Uterus (tissue), 4 donors: ENCODE data around the gene CSTB. TPM values are rescaled to one million over a fixed set of nuclear protein-coding genes. Genes with fewer than 3 reads are reported as not detected.

Source experiments
- DNase-seq, 2 donors: peaks; one replicate each; pipeline ENCODE4 v3.0.0-alpha.2; 2019 to 2020
- H3K27ac ChIP-seq, 2 donors: fragments of 200-600 bp; sonication (generic); 1 replicate in 1 of 2; 2 replicates in 1 of 2; pipeline ENCODE4 v1.5.1; 2016 to 2018
- H3K27me3 ChIP-seq, 2 donors: fragments of 200-600 bp; sonication (generic); one replicate each; pipeline ENCODE4 v1.5.1; 2018 to 2019; ENCODE audit warnings: control low read depth in 1 of 2
- H3K36me3 ChIP-seq, 2 donors: fragments of 200-600 bp; sonication (generic); one replicate each; pipeline ENCODE4 v1.5.1; 2019; ENCODE audit warnings: control low read depth in 1 of 2
- H3K4me1 ChIP-seq, 2 donors: fragments of 200-600 bp; sonication (generic); one replicate each; pipeline ENCODE4 v1.5.1; 2018 to 2019; ENCODE audit warnings: control low read depth in 1 of 2
- H3K4me3 ChIP-seq, 2 donors: fragments of 200-600 bp; sonication (generic); 1 replicate in 1 of 2; 2 replicates in 1 of 2; pipeline ENCODE4 v1.5.1; 2018 to 2019; ENCODE audit warnings: mild to moderate bottlenecking in 1 of 2
- H3K9me3 ChIP-seq, 2 donors: fragments of 200-600 bp; sonication (generic); one replicate each; pipeline ENCODE4 v1.5.1; 2019; ENCODE audit warnings: control low read depth in 1 of 2
- POLR2A ChIP-seq, 2 donors: fragments of 450-650 bp; IDR thresholded peaks; one replicate each; pipeline ENCODE4 v1.6.1; 2016; ENCODE audit warnings: antibody characterized with exemption in 2 of 2, mild to moderate bottlenecking in 1 of 2, moderate library complexity in 1 of 2
- intact Hi-C: fragments of 100-400 bp; cut with DNase I; formaldehyde crosslinking; loops from one replicate; pipeline ENCODE4 v1.15.1; 2023; ENCODE audit warnings: low total_unique reads
- total RNA-seq, 4 donors: library from RNA; depleted of rRNA in 3 of 4; stranded (reverse); fragments of >200 nt in 3 of 4; gene quantifications; one replicate each; pipeline versions ENCODE4 v1.1.0 to v1.2.4, GENCODE V29; 2014 to 2023
- TF ChIP-seq, protein P1 (sequence below), 4 experiments: fragments of 200-600 bp in 2 of 4; fragments of 450-650 bp in 2 of 4; sonication (generic) in 2 of 4; IDR thresholded peaks; one replicate each; pipeline ENCODE4 v1.5.1; 2016 to 2019; ENCODE audit warnings: antibody characterized with exemption in 4 of 4, mild to moderate bottlenecking in 2 of 4, moderate library complexity in 1 of 4
- donor health status: DM: yes; HTN: yes; CAD: no.

Gene CSTB
- total RNA-seq, 4 donors from 2014 or later, result 2.0 to 31.2 (median 5.6) TPM

DNA sequence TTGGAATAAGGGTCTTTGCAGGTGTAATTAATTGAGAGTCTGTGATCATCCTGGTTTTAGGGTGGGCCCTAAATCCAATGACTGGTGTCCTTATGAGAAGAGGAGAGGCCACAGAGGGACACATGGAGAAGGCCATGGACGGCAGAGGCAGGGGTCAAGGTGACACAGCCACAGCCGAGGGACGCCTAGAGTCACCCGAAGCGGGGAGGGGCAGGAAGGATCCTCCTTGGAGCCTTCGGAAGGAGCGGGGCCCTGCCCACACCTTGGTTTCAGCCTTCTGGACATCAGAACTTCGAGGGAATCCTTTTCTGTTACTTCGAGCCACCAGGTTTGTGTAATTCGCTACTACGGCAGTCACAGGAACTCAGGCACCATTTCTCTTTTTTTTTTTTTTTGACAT, 44.4 kb upstream of the CSTB start:
- DNase-seq, result no peak
- no peaks in the 10 kb centered on the region for H3K4me1 ChIP-seq
- no peak for TF ChIP-seq POLR2A (IDR thresholded peaks at IDR 0.05)
- TF ChIP-seq, protein P1, sequence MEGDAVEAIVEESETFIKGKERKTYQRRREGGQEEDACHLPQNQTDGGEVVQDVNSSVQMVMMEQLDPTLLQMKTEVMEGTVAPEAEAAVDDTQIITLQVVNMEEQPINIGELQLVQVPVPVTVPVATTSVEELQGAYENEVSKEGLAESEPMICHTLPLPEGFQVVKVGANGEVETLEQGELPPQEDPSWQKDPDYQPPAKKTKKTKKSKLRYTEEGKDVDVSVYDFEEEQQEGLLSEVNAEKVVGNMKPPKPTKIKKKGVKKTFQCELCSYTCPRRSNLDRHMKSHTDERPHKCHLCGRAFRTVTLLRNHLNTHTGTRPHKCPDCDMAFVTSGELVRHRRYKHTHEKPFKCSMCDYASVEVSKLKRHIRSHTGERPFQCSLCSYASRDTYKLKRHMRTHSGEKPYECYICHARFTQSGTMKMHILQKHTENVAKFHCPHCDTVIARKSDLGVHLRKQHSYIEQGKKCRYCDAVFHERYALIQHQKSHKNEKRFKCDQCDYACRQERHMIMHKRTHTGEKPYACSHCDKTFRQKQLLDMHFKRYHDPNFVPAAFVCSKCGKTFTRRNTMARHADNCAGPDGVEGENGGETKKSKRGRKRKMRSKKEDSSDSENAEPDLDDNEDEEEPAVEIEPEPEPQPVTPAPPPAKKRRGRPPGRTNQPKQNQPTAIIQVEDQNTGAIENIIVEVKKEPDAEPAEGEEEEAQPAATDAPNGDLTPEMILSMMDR (IDR thresholded peaks at IDR 0.05), result no peak
- H3K36me3 ChIP-seq, result no peaks in the 10 kb centered on the region
- peaks cover 0 to 6% of the 10 kb centered on the region in 2 donors for H3K9me3 ChIP-seq
- H3K27ac ChIP-seq, result no peak overlapping the region
- H3K4me3 ChIP-seq, result no peak overlapping the region
- H3K27me3 ChIP-seq, result no peaks in the 10 kb centered on the region
- intact Hi-C loops, result no loop called here

DNA sequence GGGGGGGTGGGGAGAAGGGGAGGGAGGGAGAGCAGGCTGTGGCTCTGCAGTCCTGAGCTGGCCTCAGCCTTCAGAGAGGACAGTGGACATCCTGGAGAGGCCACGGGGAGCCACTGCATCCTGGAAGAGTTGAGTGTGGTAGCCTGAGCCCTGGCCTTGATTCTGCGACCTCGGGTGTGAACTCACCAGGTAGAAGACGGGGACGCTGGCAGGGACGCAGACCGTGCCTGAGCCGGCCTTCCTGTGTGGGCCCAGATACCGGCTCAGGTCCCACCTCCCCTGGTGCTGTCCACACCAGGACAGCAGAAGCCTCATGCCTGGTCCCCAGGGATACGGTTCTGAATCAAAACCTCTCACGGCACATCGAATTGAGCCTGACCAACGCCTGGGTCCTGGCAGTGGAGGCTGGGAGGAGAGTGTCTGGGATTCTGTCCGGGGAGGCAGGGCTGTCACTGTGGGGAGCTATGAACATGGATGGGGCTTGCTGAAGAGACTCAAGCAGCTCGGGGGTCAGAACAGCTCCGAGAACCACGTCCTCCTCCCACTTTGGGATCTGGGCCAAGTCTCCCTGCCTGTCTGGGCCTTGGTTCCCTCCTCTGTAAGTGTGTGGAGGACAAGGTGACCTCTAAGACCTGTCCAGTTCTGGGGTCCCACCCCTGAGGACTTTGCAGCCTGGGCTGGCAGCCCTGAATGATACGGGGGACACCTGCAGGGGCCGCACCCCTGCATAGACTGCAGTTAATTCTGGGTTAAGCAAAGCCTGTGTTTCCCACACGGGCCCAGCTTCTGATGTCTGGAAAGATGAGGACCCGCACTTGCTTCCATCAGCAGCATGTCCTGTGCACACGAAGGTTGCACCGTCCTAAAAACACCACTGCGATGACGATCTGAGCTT, 43.6 kb upstream of the CSTB start:
- no peaks in the 10 kb centered on the region for H3K36me3 ChIP-seq
- H3K4me1 ChIP-seq, result no peaks in the 10 kb centered on the region
- peaks cover 0 to 6% of the 10 kb centered on the region in 2 donors for H3K9me3 ChIP-seq
- intact Hi-C loops, result no loop called here
- no peak overlapping the region for H3K27ac ChIP-seq
- DNase-seq, result no peak
- no peak for TF ChIP-seq POLR2A (IDR thresholded peaks at IDR 0.05)
- TF ChIP-seq, protein P1 (IDR thresholded peaks at IDR 0.05), result no peak
- H3K27me3 ChIP-seq, result no peaks in the 10 kb centered on the region
- no peak overlapping the region for H3K4me3 ChIP-seq

DNA sequence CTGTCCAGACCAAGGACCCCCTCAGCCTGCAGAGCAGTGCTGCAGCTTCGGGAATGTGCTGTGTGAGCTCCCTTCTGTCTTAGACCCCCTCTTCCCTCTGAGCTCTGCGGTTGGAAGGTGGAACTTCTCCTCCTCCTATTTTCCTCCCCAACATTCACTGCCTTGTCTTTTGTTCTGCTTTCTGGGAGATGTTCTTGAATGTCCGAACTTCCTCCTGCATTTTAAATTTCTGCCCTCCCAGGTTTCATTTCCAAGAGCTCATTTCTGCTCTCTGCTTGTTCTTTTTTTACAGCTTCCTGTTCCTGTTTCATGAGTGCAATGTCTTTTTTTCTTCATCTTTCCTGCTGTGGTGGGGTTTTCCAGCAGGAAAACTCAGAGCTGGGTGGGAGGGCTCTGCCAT, 42.6 kb upstream of the CSTB start:
- no peak for TF ChIP-seq POLR2A (IDR thresholded peaks at IDR 0.05)
- TF ChIP-seq, protein P1 (IDR thresholded peaks at IDR 0.05), result no peak
- DNase-seq, result no peak
- Histone ChIP-seq H3K36me3 (no peaks in the 10 kb centered on the region), H3K9me3 (peaks cover 0 to 6% of the 10 kb centered on the region in 2 donors), H3K4me1 (no peaks in the 10 kb centered on the region), H3K27ac (no peak overlapping the region), H3K4me3 (no peak overlapping the region), H3K27me3 (no peaks in the 10 kb centered on the region)
- intact Hi-C loops, result no loop called here

DNA sequence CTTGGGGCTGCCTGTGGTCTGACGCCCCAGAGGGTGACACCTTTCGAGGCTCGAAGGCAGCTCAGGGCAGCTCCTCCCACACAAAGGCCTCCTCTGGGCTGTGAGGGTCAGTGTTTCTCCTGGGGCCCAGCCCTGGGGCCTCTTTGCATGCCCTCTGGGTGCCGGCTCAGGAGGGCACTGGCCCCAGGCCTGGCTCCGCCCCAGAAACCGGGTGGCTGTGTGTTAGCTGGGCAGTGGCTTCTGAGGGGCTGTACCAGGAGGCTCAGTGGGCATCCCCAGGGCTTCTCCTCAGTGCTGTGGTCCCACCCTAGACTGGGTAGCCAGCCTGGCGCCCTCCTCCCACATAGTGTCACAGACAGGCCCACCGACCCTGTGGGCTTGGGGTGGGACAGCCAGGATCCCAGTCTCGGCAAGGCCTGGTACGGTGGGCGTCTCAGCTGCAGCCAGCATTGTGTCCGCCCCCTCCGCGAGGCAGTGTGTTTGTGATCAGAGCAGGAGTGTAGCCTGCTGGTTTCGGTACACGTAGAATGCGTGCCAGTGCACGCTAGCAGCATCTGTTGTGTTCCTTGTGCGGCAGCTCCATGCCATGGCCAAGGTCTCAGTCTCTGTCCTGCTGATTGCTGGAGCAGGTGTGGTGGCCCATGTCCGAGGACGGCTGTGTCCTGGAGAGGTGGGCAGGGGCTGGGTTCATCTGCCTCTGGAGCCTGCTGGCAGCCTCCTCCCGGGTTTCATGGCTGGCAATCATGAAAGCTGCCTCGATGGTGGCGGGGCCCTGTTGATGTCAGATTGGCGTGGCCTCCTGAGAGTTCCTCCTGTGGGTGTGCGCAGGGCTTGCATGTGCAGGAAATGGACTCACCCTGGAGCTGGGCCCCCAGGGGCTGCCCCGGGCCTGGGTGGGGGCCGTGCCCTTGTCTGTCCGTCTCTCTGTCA, 41.3 kb upstream of the CSTB start:
- intact Hi-C loops, result no loop called here
- TF ChIP-seq, protein P1 (IDR thresholded peaks at IDR 0.05), result no peak
- TF ChIP-seq POLR2A (IDR thresholded peaks at IDR 0.05), result no peak
- no peaks in the 10 kb centered on the region for H3K4me1 ChIP-seq
- H3K4me3 ChIP-seq, result no peak overlapping the region
- no peak for DNase-seq
- no peaks in the 10 kb centered on the region for H3K36me3 ChIP-seq
- no peaks in the 10 kb centered on the region for H3K27me3 ChIP-seq
- no peak overlapping the region for H3K27ac ChIP-seq
- H3K9me3 ChIP-seq, result peaks cover 0 to 6% of the 10 kb centered on the region in 2 donors
